GM12875 (cell line): Measurements from ENCODE around the gene OR1K1.

ENCODE experiments used
- H3K4me3 ChIP-seq: one replicate; pipeline ENCODE4 v1.5.1; 2011; ENCODE audit warnings: low read depth, low read length, control low read depth
- TF ChIP-seq, protein P1 (sequence below): IDR thresholded peaks from 2 replicates; pipeline ENCODE4 v1.5.1; 2011; ENCODE audit warnings: low read depth, mild to moderate bottlenecking, control low read depth, inconsistent platforms, low read length, moderate library complexity, borderline replicate concordance; ENCODE audit not compliant: insufficient read depth

Gene OR1K1

DNA sequence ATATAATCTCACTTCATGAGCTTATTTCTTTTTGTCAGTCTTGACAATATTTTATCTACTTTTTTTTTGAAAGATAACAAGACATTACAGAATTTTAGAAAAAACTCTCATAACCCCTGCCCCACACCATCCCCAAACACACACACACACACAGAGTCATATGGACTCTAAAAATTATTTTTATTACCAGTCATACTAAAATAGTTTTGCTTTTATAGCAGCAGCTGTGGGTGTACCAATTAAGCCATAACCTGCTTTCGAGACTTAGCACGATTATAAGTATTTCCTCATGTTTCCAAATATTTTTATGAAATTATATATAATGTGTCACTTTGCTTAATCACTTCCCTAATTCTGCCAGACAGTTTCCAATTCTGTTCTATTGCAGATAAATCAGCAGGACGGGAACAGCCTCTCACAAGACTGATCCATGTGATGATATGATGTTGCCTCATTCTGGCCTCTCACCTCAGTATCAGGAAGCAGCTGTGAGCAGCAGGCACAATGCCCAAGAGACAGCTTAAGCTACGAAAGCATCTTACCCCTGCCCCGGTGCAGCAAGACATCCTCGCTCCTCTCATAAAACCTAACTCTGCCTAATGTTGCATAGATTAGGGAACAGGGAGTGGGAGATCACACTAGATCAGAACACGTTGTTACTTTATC, 21.5 kb downstream of the OR1K1 start:
- H3K4me3 ChIP-seq = no peak overlapping the region
- TF ChIP-seq, protein P1, sequence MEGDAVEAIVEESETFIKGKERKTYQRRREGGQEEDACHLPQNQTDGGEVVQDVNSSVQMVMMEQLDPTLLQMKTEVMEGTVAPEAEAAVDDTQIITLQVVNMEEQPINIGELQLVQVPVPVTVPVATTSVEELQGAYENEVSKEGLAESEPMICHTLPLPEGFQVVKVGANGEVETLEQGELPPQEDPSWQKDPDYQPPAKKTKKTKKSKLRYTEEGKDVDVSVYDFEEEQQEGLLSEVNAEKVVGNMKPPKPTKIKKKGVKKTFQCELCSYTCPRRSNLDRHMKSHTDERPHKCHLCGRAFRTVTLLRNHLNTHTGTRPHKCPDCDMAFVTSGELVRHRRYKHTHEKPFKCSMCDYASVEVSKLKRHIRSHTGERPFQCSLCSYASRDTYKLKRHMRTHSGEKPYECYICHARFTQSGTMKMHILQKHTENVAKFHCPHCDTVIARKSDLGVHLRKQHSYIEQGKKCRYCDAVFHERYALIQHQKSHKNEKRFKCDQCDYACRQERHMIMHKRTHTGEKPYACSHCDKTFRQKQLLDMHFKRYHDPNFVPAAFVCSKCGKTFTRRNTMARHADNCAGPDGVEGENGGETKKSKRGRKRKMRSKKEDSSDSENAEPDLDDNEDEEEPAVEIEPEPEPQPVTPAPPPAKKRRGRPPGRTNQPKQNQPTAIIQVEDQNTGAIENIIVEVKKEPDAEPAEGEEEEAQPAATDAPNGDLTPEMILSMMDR = no peak

DNA sequence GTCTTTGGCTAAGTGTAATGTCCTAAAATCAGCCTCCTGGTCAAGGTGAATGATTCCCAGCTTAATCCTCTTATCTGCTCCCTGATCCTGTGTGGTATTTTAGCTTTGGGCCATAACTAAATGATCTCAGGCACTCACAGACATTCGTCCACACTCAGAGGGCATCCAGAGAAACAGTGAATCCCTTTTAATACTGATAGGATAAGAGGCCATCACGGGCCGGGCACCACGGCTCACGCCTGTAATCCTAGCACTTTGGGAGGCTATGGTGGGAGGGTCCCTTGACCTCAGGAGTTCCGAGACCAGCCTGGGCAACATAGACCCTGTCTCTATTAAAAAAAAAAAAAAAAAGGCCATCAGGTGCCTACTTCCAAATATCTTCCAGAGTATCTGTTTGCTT, 22.1 kb downstream of the OR1K1 start:
- TF ChIP-seq, protein P1 = no peak
- no peak overlapping the region for H3K4me3 ChIP-seq

DNA sequence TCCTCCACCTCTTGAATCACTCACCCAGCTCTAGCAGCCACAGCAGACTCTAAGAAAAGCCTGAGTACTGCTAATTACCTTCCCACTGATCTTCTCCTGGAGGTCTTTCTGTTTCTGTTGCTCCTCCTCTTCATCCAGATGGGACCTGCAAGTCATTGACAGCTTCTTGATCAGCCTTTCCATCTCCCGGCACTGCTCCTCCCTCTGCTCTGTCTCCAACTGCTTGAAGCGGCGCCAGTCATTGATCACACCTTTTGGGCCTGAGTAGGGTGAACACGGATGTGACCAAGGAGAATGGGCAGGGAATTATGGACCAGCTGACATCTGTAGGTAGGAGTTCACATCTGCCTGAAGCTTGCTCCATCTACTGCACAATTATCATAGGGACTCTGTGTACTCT, 23.0 kb downstream of the OR1K1 start:
- no peak overlapping the region for H3K4me3 ChIP-seq
- TF ChIP-seq, protein P1 = no peak

DNA sequence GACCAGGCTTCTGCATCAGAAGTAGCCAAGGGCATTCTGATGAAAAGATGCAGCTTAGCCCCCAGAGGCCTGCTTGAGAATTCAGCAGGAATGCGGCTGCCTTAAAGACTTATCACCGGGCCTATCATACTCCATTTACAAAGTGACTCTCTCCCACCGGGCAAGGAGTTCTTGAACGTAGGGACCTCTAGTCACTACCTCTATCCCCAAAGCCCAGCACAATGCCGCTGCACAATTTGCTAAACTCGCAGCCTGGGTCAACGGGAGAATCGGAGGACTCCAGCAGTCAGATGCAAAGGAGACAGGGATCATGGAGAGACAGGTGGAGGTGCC, 27.8 kb downstream of the OR1K1 start:
- peak overlapping the region; percentile 98 for H3K4me3 ChIP-seq
- TF ChIP-seq, protein P1 = no peak

DNA sequence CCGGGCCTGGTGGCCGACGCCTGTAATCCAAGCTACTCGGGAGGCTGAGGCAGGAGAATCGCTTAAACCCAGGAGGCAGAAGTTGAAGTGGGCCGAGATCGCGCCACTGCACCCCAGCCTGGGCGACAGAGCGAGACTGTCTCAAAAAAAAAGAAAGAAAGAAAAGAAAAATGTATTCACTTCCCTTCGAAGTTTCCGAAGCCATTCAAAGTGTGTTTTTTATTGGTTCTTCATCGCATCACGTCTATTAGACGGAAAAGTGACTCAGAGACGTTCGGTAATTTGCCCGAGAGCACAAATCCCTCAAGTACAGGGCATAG, 29.0 kb downstream of the OR1K1 start:
- peak overlapping the region; percentile 98 for H3K4me3 ChIP-seq

DNA sequence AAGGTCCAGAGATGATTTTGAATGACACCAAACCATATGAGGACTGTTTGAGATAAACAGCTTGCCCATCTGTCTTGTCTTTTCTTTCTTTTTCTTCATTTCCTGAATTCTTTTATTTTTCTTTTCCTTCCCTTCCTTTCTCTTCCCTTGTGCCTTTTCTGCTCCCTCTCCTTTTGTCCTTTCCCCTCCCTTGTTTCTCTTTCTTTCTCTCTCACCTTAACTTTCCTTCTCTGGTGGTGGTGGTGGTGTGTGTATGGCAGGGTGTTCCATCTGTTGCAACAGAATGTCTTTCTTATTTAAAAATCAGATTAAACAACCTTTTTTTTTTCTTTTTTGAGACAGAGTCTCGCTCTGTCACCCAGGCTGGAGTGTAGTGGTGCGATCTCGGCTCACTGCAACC, 32.3 kb downstream of the OR1K1 start:
- TF ChIP-seq, protein P1 = no peak
- H3K4me3 ChIP-seq = no peak overlapping the region

DNA sequence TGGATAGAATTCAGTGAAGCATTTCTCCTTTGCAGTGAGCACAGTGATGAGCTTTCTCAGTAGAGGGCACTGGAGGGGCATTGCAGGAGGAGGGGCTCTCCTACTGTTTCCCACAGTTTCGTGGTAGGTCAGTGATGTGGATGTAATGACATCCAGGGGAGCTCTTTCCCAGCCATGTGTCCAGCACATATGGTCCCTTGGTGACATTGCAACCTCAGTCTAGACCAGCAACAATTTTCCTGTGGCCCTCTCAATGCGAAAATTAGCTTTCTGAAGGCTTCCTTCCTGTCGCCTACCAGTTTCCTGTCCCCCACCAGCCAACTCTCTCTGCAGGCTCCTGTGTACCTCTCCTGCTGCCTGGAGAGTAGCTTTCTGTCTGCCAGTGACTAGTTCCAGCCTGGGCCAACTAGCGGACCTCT, 35.4 kb downstream of the OR1K1 start:
- H3K4me3 ChIP-seq = no peak overlapping the region

More for the DNA sequence above, 35.4 kb downstream of the OR1K1 start:
- TF ChIP-seq, protein P1 = no peak
